HG03521 (cell line): ENCODE results near the gene AHNAK2.

Source experiments
- ATAC-seq: cut with Tn5 transposase; IDR thresholded peaks from one replicate; pipeline ENCODE4 v1.9.1; 2021; ENCODE audit warnings: mild to moderate bottlenecking, moderate library complexity; ENCODE audit not compliant: unreplicated experiment

Gene AHNAK2

GRCh38 chr14:104941508-104942365 is 36.4 kb downstream of the AHNAK2 start:
- ATAC-seq = no peak

- no peak for ATAC-seq
Observed at GRCh38 chr14:104940526-104941150, 37.5 kb downstream of the AHNAK2 start.

- no peak for ATAC-seq
Observed at GRCh38 chr14:104939666-104940410, 38.3 kb downstream of the AHNAK2 start.

GRCh38 chr14:104938960-104939359 is 39.2 kb downstream of the AHNAK2 start:
- no peak for ATAC-seq

GRCh38 chr14:104938436-104938835 is 39.7 kb downstream of the AHNAK2 start:
- no peak for ATAC-seq

DNA sequence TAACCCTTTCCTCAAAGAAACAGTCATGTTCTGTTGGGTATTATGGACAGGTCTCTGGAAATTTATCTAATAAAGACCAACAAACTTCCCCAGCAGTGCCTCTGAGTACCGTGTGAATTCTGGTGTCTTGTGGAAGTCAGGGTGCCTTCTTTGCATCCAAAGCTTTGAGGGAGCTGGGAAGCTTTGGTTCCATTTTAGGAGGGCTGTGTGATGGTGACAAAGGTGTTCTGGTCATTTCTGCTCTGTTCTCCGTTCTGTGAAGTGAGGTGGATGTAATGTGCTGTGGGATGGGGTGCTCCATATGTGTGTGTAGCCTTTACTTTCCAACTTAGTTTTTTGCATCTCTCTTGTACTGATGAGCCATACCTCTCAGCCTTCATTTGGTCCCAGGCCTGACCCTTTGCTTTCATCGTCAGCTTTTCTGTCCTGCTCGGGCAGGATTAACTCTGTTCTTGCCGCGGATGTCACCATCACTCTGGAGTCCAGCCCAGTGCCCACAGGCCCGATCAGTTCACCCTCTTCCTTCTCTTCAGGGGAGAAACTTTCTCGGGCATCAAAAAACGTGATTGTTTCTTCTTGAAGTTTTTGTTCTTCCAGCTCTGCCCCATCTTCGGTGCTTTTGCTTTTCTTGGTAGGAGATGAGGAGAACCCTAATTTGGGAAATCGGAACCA is 40.3 kb downstream of the AHNAK2 start:
- no peak for ATAC-seq

- no peak for ATAC-seq
Observed at GRCh38 chr14:104937161-104937560, 41.0 kb downstream of the AHNAK2 start.

GRCh38 chr14:104936361-104937155 is 41.6 kb downstream of the AHNAK2 start:
- ATAC-seq = no peak

- no peak for ATAC-seq
Observed at GRCh38 chr14:104935955-104936354, 42.2 kb downstream of the AHNAK2 start.

DNA sequence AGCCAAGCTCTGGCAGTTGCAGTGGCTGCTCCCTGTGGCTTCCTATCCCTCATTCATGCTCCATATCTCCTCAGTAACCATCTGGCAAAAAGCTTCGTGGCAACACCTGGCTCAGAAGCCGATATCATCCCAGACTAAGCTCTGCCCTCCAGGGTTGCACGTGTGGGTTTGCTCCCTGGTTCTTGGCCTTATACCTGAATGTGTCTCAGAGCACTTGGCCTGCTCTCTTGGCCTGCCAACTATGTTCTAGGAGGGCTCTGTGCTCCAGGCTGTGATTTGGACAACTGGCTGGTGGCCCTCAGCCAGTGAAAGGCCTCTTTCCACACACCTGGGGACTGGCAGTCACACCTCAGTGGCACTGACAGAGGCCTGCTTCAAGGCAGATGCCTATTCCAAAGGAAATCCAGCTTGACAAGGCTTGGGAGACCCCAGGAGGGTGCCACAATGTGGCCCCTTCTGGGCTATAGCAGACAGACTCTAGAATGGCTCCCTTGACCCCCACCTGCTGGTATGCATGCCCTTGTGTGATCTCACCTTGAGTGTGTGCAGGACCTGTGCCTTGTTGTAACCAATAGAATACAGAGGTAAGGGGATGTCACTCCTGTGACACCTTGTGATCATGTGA is 43.0 kb downstream of the AHNAK2 start:
- ATAC-seq = no peak

- ATAC-seq = no peak
Observed at GRCh38 chr14:104933746-104934733, 44.1 kb downstream of the AHNAK2 start.

GRCh38 chr14:104932676-104933631 is 45.2 kb downstream of the AHNAK2 start:
- ATAC-seq = no peak

DNA sequence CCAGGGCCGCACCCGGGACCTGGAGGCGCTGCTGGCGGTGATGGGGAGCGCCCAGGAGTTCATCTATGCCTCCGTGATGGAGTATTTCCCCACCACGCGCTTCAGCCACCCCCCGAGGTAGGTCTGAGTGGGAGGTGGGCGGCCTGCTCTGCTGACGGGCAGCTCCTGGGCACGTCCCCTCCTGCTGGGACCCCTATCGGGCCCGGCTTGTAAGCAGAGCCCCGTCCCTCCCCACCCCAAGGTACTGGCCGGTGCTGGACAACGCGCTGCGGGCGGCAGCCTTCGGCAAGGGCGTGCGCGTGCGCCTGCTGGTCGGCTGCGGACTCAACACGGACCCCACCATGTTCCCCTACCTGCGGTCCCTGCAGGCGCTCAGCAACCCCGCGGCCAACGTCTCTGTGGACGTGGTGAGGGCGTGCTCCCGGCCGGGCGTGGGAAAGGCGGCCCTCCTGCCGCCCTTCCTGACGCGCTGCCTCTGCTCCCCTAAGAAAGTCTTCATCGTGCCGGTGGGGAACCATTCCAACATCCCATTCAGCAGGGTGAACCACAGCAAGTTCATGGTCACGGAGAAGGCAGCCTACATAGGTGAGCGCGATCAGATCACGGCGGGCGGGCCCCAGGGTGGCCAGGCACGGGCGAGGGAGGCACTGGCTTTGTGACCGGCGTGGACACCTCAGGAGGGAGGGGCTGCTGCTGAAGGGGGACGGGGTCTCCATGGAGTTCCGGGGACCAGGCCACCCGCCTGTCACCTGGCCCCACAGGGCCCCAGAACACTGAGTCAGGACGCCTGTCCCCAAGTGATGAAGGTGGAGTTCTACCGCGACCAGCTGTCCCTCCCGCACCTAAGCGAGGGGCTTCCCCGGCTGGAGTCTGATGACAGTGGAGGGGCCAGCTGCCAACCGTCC is 46.2 kb downstream of the AHNAK2 start:
- ATAC-seq = no peak

DNA sequence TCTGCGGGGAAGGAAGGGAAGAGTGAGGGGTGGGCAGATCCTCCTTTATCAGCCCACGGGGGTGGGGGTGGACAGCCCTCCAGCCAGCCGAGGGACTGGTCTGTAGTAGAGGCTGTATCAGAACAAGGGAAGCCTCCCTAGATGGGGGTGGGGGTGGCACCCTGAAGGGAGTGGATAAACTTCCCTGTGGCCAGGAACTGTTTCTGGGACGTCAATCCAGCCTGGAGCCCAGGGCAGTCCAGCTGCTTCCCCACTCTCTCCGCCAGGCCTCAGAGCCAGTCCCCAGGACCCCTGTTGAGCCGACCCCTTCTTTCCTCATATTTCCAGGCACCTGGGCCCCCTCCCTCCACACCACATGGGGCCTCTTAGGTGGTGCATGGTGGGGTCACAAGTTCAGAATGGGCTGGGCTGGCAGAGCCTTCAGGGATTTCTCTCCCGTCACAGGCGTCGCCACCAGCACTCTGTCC is 46.8 kb downstream of the AHNAK2 start:
- ATAC-seq = no peak

DNA sequence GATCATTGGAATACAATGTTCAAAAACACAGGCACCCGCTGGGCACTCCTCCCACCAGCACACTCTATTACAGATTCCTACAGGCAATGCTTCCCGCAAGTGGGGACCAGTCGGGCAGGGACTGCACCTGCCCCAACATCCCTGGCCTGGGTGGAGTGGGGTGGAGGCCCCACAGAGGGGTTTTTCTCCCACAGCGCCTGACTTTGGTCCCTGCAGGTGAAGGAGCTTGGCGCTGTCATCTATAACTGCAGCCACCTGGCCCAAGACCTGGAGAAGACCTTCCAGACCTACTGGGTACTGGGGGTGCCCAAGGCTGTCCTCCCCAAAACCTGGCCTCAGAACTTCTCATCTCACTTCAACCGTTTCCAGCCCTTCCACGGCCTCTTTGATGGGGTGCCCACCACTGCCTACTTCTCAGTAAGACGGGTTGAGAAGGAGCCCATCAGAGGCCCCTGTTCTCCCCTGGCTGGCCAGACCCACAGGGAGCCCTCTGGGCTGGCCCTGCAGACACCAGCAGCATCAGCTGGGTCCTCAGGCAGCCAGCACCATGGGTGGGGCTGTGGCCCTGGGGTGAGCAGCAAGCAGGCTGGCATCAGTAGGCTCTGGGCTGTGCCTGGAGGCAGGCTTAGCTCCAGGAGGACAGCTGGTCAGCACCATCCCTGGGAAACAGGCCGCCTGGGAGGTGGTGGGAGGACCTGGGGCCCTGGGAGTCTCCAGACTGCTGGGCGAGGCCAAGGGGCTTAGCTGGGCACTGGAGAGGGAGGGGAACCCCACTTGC is 47.5 kb downstream of the AHNAK2 start:
- no peak for ATAC-seq
